NCI-H128 (cell line): ENCODE data around the gene NAA25.
"Not testable (repeated sequence)": the region's sequence is repeated elsewhere in the genome, so short reads cannot be mapped to it uniquely, and the experiment has no call there.

Experiments used
- DNase-seq: peaks from one replicate; lab custom pipeline; 2025; ENCODE audit not compliant: unreplicated experiment; lab: John Stamatoyannopoulos, UW

The NAA25 gene

DNA sequence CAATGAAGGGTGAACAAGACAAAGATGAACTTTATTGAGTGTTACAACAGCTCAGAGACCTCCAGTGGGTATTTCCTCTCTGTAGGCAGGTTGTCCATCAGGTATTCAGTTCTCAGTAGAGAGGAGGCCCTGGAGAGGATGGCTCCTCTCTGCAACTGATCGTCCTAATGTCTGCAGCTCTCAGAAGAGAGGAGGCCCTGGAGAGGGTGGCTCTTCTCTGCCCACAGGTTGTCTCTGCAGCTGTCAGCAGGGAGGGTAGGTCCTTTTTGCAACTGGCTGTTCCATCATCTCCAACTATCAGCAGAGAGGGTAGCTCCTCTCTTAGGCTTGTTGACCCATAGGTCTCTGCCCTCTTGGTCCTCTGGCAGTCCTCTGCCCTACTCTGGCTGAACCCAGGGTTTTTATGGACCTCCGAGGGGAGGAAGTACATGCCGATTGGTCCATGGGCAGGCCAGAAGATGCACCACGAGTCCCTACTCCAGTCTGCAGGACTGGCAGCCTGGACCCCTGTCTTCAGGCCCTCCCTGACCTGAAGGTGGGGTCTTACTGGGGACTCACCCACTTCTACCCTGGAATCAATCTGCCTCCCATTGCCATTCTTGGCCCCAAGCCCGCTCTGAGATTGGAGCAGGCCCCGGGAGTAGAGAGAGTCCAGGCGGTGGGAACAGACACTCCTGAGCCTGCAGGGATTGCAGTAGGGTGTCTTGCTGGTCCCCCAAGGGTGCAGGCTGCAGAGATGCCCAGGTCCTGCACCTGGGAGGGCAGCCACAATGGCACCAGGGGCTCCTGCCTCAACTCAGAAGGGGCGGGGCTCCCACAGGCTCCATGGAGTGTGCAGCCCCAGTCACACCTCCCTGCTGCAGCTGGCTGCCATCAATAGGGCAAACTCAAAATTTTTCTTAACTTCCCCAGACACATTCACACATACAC lies 97.9 kb downstream of the NAA25 start:
- DNase-seq = no peak

DNA sequence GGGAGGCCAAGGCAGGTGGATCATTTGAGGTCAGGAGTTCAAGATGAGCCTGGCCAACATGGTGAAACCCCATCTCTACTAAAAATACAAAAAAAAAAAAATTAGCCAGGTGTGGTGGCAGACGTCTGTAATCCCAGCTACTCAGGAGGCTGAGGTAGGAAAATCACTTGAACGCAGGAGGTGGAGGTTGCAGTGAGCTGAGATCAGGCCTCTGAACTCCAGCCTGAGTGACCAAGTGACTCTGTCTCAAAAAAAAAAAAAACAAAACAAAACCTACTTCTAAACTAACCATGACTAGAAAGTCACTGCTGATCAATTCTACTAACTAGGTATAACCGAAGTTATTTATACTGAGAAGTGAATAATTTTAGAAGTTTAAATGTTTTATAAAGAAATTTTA lies 99.0 kb downstream of the NAA25 start:
- not testable (repeated sequence) for DNase-seq

DNA sequence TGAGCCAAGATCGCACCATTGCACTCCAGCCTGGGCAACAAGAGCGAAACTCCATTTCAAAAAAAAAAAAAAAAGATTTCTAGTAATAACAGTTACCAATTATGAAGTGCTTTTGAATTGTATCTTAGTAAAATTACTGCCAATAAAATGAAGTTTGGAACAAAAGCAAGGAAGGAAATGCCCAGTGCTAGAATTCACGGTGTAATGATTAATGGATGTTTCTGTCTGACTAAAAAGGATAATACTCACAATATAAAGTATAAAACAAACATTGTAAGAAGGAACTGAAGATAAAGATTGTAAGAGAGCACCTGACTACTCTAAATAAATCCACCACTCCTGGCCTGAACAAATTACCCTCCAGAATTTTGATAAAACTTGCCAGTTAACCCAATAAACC lies 99.7 kb downstream of the NAA25 start:
- DNase-seq = no peak

DNA sequence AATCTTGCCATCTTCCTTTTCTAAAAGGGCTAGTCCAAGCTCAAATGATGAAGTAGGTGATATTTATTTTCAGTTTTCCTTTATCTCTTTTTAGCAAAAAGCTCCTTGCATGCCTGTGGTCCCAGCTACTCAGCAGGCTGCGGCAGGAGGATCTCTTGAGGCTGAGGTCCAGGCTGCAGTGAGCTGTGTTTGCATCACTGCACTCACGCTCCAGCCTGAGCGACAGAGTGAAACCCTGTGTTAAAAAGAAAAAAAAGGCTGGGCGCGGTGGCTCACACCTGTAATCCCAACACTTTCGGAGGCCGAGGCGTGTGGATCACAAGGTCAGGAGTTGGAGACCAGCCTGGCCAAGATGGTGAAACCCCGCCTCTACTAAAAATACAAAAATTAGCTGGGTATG lies 100.6 kb downstream of the NAA25 start:
- no peak for DNase-seq

- DNase-seq = no peak
These were observed 102.9 kb downstream of the NAA25 start for GRCh38 chr12:112005419-112006395.

- DNase-seq = no peak
These were observed 104.5 kb downstream of the NAA25 start for GRCh38 chr12:112004041-112004440.

- no peak for DNase-seq
These were observed 107.0 kb downstream of the NAA25 start for GRCh38 chr12:112001576-112001975.

DNA sequence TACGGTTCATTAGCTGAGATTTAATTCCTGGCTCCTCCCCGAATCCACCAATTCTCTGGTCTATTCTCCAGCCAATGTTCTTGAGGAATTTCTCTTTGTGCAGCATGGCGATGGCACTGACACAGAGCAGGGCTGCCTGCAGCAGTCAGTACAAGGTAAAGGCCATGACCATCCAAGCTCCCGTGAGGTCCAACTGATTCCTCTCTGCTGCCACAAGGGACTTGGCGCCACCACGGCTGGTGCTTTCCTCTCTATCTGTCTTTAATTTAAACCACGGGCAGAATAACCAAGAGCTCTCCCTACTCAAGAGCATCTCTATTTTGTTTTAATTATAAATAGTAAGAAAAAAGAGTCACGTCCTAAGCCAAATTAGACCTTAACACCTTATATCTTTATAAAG lies 107.8 kb downstream of the NAA25 start:
- DNase-seq = no peak

- not testable (repeated sequence) for DNase-seq
These were observed 109.5 kb downstream of the NAA25 start for GRCh38 chr12:111999129-111999528.

GRCh38 chr12:111998015-111998414 lies 110.6 kb downstream of the NAA25 start:
- DNase-seq = no peak

- no peak for DNase-seq
These were observed 111.3 kb downstream of the NAA25 start for GRCh38 chr12:111997300-111997699.

GRCh38 chr12:111995782-111996480 lies 112.7 kb downstream of the NAA25 start:
- no peak for DNase-seq

DNA sequence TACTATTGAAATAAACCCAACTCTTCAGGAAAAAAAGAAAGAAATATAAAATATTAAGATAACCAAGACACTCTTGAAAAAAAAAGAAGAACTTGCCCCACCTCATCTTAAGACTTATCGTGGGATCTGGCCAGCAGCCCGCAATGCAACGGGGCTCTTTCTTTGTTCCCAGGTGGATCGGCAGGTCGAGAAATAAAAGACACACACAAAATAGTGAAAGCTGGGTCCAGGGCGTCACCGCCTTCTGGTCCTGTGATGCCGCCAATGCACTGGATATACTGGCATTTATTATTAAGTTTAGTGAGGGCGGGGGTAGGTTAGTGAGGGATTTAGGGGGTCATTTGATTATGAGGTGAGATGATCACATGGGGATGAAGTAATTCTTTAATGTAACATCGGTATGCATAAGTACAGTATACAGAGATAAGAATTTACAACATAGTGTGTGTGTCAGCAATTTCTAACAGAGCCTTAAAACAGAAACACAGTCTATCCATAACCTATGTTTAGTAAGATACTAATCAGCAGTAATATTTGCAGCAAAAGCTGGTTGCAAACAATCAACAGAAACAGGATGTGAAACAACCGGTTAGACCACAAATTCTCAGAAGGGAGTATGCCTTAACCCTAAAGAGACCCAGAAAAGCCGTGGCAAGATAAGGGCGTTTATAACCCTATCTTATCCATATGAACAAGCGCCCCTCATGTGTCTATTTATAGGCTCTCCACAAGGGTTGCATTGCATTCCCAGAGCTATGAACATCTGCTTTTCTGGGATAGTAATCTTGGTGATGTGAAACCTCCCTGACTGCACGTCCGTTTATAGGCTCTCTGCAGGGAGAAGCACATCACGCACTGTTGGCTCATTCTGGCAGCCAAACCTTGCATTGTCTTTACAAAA lies 114.1 kb downstream of the NAA25 start:
- DNase-seq = not testable (repeated sequence)

- DNase-seq = no peak
These were observed 115.1 kb downstream of the NAA25 start for GRCh38 chr12:111993292-111994150.

DNA sequence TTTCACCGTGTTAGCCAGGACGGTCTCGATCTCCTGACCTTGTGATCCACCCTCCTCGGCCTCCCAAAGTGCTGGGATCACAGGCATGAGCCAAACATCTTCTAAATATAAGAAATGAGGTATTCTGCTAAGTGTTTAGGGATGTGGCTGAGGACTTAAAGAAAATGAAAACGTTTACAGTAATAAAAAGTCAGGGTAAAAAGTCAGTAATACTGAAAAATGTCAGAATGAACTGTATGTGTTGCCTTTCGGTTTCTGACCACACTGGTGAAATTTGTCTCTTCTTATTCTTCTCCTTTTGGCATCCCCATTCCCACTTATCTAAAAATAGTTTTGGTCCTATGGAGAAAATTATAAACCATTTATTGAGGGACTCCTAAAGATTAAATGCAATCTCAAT lies 116.1 kb downstream of the NAA25 start:
- DNase-seq = no peak

GRCh38 chr12:111991946-111992345 lies 116.6 kb downstream of the NAA25 start:
- DNase-seq = no peak

- DNase-seq = no peak
These were observed 117.0 kb downstream of the NAA25 start for GRCh38 chr12:111991535-111991934.

- no peak for DNase-seq
These were observed 123.8 kb downstream of the NAA25 start for GRCh38 chr12:111984820-111985219.

DNA sequence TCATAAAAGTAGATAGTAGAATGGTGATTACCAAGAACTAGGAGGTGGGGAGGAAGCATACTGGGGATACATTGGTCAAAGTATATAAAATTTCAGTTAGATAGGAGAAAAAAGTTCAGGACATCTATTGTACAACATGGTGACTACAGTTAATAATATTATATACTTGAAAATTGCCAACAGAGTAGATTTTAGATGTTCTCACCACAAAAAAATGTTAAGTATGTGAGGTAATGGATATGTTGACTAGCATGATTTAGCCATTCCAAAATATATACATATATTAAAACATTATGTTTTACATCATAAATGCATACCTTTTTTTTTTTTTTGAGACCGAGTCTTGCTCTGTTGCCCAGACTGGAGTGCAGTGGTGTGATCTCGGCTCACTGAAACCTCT lies 126.6 kb downstream of the NAA25 start:
- no peak for DNase-seq
